Caki2 (cell line): ENCODE measurements around the gene PDE4D. TPM values are rescaled to one million over a fixed set of nuclear protein-coding genes. Genes with fewer than 3 reads are reported as not detected.

ENCODE experiments used
- DNase-seq: peaks from one replicate; pipeline ENCODE4 v3.0.0-alpha.2; 2015; ENCODE audit warnings: low read depth
- in situ Hi-C: cut with HindIII; loops from 2 replicates; pipeline ENCODE4 v1.10.0; 2016; ENCODE audit warnings: low sequenced_read_pairs, low pct_unique_long_range_greater_than_20kb, mixed read lengths
- total RNA-seq: library from RNA; depleted of rRNA; stranded (reverse); fragments of >200 nt; shearing (Covaris generic); gene quantifications from 2 replicates; pipeline ENCODE4 v1.2.3, GENCODE V29; 2014; ENCODE audit warnings: low replicate concordance

The PDE4D gene
- total RNA-seq, 1 experiment from 2014 or later: 19.4 TPM

DNA sequence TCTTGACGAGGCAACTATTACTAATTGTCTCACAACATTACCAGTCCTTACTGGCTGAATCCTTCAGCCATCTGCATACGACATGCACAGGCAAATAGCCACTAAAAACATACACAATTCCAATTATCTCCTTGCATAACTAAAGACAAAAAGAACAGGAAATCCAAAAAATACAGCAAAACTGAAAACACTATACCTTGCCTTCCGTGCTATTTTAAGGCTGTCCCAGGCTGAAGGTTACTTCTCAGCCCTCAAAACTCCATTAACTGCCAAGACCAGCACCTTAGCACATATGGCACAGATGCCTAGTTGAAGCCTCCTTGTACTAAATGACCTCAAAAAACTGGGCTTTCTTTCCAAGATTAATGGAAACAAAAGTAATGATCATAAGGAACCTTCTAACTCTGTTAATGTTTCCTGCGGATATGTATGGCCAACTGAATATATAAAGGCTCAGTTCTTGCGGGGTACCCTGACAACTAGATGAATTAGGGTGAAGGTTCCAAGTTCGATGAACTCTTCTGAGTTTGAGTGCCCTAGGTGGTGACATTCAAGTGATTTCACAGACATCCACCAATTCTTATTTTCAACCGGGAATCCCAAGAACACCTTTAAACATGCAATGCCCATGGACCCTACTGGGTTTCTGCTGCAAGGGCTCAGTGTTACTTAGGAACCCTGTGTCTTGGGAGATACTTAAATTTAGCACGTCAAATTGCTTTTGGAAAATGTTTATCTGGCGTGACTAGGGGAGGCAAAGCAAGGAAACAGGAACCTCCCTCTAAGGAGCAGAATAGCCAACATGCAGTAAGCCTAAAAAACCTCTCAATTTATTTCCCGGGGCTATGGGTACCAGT lies 855.4 kb downstream of the PDE4D start:
- no peak for DNase-seq
- in situ Hi-C loops: no loop called here

DNA sequence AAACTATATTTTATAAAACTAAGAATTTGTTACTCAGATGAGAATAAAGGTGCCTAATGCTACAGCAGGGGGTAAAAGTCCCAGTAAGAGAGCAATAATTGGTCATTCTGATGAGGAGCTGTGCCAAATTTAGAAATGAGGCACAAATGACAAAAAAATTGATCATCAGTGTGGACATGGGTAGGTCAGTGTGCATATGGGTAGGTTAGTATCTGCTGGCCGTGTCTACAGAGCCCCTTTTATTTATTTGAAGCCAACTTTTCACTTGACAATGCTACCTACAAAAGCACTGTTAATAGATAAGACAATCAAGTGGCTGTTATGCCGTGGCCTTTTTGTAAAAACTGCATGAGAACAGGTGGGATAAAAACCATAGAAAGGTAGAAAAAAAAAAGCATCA lies 856.1 kb downstream of the PDE4D start:
- in situ Hi-C loops: no loop called here
- no peak for DNase-seq

GRCh38 chr5:59037041-59037440 lies 856.5 kb downstream of the PDE4D start:
- in situ Hi-C loops: no loop called here
- DNase-seq: no peak

DNA sequence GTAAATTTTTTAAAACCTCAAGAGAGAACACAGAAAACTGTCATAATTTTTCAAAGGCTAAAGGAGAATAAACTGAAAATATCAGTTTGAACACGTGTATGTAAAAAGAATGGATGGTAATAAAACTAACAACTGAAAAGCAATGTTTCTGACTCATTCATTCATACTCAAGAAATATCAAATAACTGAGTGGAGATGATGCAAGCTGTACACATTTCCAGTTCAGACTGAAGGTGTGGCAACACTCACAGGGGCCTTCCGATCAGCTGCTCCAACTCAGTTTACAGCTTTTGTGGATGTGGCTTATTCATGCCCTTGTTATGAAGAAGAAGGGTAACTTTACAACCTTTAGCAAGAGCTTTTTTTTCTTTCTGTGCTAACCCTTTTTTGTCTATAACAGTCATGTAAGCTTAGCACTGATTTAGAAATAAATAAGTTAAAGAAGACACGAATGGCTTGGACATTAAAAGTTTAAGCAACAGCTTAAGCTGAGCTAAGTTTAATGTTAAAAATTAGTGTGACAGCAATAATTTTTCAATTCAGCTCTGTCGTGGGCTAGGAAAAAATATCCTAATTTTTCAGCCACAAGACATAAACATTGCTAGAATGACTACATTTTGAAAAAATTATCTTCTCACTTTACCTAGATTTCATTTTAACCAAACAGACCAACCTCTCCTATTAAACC lies 857.1 kb downstream of the PDE4D start:
- DNase-seq: no peak
- in situ Hi-C loops: no loop called here

- in situ Hi-C loops: no loop called here
- DNase-seq: no peak
These were observed 857.8 kb downstream of the PDE4D start for GRCh38 chr5:59035681-59036080.

DNA sequence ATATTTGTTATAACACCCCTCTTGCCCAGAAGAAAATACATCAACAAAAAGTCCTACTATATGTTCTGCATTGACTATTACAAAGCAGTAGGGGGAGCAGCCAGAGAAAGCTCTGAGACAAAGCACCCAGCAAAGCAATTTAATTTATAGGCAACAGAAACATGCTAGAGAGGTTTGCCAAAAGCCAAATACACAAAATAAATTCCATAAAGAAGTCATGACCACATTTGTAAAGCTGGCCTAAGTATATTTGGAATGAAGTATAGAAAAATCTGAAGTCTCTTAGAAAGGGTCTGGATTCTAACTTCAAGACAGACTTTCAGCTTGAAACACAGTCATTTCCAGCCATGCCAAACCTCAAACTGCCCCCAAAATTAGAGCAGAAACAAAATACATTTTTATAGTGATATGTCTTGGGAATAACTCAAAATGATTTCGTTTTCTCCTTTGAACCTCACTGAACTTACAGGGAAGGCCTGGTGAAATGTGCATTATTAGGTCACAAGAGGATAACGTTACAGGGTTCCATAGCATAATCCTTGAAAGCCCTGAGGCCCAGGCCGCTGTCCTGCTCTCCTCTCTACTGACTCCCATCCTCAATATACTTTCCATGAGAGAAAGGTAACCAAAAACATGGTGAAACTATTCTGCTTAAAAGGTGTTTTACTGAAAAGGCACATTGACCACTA lies 858.9 kb downstream of the PDE4D start:
- peak; percentile 31 for DNase-seq
- in situ Hi-C loops: no loop called here

DNA sequence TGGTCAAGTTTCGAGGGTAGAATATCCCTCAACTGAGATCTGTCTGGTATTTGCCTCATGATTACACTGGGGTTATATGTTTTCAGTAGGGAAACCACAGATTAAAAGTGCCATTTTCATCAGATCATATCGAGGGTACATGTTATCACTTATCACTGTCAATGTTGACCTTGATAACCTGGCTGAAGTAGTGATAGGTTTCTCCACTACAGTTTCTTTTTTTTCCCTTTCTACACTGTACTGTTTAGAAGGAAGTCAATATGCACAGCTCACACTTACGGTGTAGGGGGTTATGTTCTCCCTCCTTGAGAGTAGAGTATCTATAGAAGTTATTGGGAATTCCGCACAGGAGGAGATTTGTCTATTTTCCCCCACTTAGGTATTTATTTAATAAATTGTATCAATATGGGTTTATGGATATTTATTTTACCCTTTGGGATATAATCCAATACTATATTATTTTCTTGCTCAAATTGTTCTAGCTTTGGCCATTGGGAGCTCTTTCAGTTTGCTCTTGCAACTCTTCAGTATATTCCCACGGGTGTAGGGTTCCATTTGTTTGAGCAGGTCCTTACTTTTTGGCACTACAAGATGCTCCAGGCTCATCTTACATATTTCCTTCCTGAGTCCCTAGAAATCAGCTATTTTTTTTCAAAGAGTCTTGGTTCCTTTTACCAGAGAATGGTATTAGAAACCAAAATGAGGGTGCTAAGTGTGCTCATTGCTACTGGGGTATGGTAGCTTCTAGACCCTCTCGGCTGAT lies 866.2 kb downstream of the PDE4D start:
- in situ Hi-C loops: no loop called here
- DNase-seq: no peak

GRCh38 chr5:59025734-59026133 lies 867.8 kb downstream of the PDE4D start:
- in situ Hi-C loops: no loop called here
- DNase-seq: no peak

GRCh38 chr5:59021837-59022514 lies 871.5 kb downstream of the PDE4D start:
- no peak for DNase-seq
- in situ Hi-C loops: no loop called here

- in situ Hi-C loops: no loop called here
- peak; percentile 29 for DNase-seq
These were observed 872.2 kb downstream of the PDE4D start for GRCh38 chr5:59021286-59021673.

DNA sequence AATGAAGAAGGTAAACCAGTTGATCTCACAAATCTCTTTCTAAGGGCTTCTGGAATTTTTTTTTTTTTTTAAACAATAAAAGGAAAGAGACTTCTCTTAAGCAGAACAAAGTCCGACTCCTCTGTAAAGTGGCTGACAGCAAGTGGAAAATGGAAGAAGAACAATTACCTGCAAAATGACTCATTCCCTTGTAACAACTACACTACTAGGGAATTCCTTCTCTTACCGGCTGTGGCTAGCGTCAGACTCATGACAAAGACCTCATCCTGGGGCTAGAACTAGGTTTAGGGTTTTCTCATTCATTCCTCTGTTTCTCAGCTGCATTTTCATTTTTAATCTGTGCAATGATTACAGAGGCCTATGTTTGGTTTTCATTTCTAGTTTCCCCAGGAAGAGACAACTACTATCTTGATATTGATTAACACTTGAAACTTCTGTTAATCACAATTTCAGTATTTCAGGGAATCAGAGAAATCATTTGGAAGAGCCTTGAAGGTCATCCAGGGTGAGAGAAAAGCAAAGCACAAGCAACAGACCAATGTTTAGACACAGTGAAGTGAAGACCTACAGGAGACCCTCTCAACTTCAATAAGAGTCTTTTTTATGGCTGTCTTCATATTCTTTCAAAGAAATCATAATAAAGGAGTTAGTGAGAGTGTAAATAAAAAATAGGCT lies 872.8 kb downstream of the PDE4D start:
- in situ Hi-C loops: no loop called here
- peak; percentile 43 for DNase-seq

- DNase-seq: no peak
- in situ Hi-C loops: no loop called here
These were observed 874.4 kb downstream of the PDE4D start for GRCh38 chr5:59019078-59019477.

- in situ Hi-C loops: no loop called here
- DNase-seq: no peak
These were observed 876.6 kb downstream of the PDE4D start for GRCh38 chr5:59016925-59017324.

DNA sequence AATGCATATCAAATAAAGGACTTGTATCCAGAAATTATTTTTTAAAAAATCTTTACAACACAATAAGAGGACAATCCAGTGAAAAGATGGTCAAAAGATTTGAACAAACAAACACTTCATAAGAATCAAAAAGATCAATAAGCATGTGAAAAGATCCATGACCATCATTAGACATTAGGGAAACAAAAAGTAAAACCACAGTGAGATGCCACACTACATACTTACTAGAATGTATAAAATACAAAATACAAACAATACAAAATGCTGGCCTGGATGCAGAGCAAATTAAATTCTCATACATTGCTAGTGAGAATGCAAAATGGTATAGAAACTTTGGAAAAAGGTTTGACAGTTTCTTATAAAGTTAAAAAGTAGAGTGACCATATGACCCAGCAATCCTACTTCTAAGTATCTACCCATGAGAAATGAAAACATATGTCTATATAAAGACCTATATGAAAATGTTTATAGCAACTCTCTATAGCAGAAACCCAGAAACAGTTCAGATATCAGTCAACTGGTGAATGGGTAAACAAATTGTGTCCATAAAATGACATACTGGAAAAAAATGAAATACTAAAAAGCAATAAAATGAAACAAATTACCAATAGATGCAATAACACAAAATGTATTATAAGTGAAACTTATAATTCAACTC lies 884.6 kb downstream of the PDE4D start:
- DNase-seq: no peak
- in situ Hi-C loops: no loop called here

DNA sequence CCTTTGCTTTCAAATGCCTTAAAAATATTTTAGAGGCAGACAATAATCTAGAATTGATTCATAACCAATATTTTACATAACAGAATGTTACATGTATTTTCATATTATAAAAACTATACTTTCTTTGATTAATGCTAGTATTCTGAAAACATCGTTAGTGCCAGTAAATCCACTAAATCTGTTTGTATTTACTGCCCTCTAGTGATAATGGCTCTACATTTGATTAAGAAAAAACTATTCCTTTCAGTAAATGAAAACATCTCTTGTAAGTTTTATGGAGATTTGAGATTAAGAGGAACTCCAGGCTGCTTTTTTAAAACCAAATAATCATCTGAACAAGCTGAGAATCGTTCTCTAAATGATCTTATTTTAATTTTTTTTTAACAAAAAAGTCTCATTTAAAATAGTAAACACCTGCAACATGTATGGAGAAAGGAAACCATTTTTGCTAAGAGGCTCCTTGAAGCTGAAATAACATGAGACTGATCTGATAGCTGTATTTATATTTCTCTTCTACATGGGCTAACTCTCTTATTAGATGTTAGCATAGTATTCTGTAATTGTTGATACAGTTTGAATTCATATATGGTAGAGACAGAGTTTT lies 886.0 kb downstream of the PDE4D start:
- in situ Hi-C loops: no loop called here

DNA sequence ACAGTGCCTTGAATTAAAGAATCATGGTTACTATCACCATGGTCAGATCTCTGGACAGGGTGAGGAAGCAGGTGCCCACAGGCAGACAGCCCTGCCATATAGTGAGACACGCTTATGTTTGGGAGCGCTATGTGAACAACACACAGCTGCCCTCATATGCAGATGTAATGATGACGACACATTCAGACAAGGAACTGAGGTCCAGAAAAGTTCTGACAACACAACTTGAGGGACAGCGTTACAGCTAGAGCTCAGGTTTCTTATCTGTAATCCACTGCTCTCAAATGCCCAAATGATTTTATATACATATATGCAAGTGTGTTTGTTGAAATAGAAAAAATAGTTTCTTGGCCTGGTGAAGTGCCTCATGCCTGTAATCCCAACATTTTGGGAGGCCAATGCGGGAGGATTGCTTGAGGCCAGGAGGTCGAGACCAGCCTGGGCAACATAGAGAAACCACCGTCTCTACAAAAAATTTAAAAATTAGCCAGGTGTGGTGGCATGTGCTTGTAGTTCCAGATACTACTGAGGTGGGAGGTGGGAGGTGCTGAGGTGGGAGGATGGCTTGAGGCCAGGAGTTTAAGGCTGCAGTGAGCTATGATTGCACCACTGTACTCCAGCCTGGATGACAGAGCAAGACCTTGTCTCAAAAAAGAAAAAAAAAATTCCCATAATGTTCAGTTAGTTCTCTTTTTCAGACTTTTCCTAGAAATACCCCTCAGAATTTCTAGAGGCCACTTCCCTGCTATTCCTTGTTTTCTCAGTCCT lies 887.4 kb downstream of the PDE4D start:
- in situ Hi-C loops: no loop called here
- no peak for DNase-seq

More for the DNA sequence above, 886.0 kb downstream of the PDE4D start:
- DNase-seq: no peak
